ENCODE results near the gene FBXO8. TPM values are rescaled to one million over a fixed set of nuclear protein-coding genes. Genes with fewer than 3 reads are reported as not detected.
"Not testable (repeated sequence)": the region's sequence is repeated elsewhere in the genome, so short reads cannot be mapped to it uniquely, and the experiment has no call there.

FBXO8 gene
- total RNA-seq, 1 donor from 2014 or later = 17.7 TPM

DNA sequence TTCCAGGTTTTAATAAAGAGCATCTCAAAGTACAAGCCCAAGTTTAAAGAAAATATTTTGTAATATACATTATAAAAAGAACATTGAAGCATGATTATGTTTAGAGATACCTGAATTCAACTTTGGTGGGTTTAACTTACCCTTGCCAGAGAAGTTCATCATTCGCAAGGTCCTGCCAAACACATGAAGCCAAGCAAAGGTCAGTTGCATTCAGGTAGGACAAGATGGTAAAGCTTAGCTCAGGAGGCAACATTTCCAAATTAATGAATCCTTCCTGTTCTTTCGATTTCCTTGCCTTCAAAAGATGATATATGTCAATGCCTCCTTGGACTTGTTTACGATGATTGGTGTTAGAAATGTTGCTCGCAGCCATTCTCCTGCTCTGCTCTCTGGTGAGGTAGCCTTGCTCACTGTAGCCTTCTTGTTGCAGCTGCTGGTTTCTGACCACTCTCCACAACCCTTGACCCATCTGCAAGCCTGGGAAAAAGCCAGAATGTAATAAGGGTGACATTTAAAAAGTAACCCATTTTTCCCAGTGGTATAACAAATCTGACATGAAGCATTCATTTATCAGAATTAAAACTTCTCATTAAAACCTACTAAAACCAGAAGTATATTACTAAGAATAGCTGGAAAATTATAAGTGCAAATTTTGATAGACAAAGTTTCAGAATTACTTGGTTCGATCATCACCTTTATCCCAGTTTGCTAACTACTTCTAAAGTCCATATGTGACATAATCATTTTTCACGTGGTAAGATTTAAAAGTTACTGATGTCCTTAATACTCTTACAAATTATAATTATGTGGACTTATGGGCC lies 20.6 kb downstream of the FBXO8 start:
- DNase-seq (ENCODE audit: extremely low spot score, unreplicated experiment) = no peak
- TF ChIP-seq, protein P1, sequence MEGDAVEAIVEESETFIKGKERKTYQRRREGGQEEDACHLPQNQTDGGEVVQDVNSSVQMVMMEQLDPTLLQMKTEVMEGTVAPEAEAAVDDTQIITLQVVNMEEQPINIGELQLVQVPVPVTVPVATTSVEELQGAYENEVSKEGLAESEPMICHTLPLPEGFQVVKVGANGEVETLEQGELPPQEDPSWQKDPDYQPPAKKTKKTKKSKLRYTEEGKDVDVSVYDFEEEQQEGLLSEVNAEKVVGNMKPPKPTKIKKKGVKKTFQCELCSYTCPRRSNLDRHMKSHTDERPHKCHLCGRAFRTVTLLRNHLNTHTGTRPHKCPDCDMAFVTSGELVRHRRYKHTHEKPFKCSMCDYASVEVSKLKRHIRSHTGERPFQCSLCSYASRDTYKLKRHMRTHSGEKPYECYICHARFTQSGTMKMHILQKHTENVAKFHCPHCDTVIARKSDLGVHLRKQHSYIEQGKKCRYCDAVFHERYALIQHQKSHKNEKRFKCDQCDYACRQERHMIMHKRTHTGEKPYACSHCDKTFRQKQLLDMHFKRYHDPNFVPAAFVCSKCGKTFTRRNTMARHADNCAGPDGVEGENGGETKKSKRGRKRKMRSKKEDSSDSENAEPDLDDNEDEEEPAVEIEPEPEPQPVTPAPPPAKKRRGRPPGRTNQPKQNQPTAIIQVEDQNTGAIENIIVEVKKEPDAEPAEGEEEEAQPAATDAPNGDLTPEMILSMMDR (conservative IDR thresholded peaks at IDR 0.05) = no peak
- H3K27me3 Mint-ChIP-seq = no peaks in the 10 kb centered on the region
- H3K4me1 Mint-ChIP-seq (ENCODE audit: unreplicated experiment) = peaks cover 9% of the 10 kb centered on the region
- H3K27ac Mint-ChIP-seq = no peak overlapping the region
- peaks cover 3% of the 10 kb centered on the region for H3K36me3 Mint-ChIP-seq
- H3K4me3 Mint-ChIP-seq = no peak overlapping the region
- H3K9me3 Mint-ChIP-seq = no peaks in the 10 kb centered on the region

DNA sequence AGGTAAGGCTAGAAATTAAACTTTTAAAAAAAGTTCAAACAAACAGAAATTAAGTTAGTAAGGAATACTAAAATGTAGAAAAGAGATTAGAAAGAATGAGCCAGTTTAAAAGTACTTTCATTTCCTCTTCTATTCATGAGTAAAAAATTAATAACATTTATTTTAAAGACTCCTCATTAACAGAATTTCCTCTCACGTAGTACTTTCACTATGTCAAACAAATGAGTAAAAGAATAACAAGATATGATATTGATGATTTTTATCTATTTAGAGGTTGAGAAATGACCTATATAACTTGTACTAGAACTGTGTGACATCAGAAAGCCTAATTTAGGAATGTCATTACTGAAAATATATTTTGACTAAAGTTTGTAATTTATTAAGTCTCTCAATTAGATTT lies 22.0 kb downstream of the FBXO8 start:
- DNase-seq (ENCODE audit: extremely low spot score, unreplicated experiment); H3K27me3 Mint-ChIP-seq; H3K9me3 Mint-ChIP-seq: not testable (repeated sequence)

DNA sequence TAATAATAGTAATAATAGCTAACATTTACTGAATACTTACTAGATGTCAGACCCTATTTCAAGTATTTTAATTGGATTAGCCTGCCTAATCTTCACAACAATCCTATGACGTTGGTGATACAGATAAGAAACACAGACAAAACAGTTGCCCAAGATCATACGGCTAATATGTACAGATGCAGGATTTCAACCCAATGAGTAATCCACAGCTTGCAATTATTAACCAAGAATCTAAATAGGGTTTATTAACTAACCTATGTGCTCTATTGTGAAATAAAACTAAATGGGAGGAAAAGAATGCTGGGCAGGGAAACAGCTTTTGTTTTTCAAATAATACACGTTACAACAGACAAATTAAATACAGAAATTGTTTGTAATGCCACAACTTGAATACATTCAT lies 23.4 kb downstream of the FBXO8 start:
- Mint-ChIP-seq H3K9me3 (no peaks in the 10 kb centered on the region), H3K4me3 (no peak overlapping the region), H3K27ac (no peak overlapping the region), H3K36me3 (peaks cover 3% of the 10 kb centered on the region), H3K27me3 (no peaks in the 10 kb centered on the region), H3K4me1 (ENCODE audit: unreplicated experiment) (peaks cover 9% of the 10 kb centered on the region)
- DNase-seq (ENCODE audit: extremely low spot score, unreplicated experiment) = no peak
- TF ChIP-seq, protein P1 (conservative IDR thresholded peaks at IDR 0.05) = no peak

More for the DNA sequence above, 22.0 kb downstream of the FBXO8 start:
- not testable (repeated sequence) for H3K27ac Mint-ChIP-seq; H3K4me1 Mint-ChIP-seq (ENCODE audit: unreplicated experiment); H3K36me3 Mint-ChIP-seq; H3K4me3 Mint-ChIP-seq

GRCh38 chr4:174259580-174259979 lies 23.9 kb downstream of the FBXO8 start:
- H3K36me3 Mint-ChIP-seq = peaks cover 3% of the 10 kb centered on the region
- peaks cover 9% of the 10 kb centered on the region for H3K4me1 Mint-ChIP-seq (ENCODE audit: unreplicated experiment)
- no peak for DNase-seq (ENCODE audit: extremely low spot score, unreplicated experiment)
- no peak overlapping the region for H3K27ac Mint-ChIP-seq
- H3K9me3 Mint-ChIP-seq = no peaks in the 10 kb centered on the region
- TF ChIP-seq, protein P1 (conservative IDR thresholded peaks at IDR 0.05) = no peak
- H3K4me3 Mint-ChIP-seq = no peak overlapping the region
- H3K27me3 Mint-ChIP-seq = no peaks in the 10 kb centered on the region

- Mint-ChIP-seq H3K27ac (no peak overlapping the region), H3K27me3 (no peaks in the 10 kb centered on the region), H3K9me3 (no peaks in the 10 kb centered on the region), H3K4me1 (ENCODE audit: unreplicated experiment) (peaks cover 4% of the 10 kb centered on the region), H3K36me3 (no peaks in the 10 kb centered on the region), H3K4me3 (no peak overlapping the region)
- TF ChIP-seq, protein P1 (conservative IDR thresholded peaks at IDR 0.05) = no peak
- DNase-seq (ENCODE audit: extremely low spot score, unreplicated experiment) = no peak
Measured at GRCh38 chr4:174256277-174256713, 27.2 kb downstream of the FBXO8 start.

DNA sequence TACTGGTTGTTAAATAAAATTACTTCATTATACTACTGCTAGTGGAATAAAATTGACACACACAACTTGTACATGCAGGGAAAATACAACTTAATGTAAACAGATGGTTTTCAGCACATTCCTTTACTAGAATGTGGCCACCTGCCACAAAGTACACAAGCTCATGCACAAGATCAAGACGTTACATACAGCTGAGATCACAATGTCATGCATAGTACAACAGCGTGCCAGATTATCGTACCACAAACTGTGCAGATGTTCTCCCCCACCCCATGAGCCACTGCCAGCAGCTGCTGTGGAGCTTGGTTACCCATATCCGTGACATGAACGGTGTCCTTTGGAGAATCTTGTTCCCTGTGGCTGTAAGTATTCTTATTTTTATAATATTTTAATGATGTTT lies 27.7 kb downstream of the FBXO8 start:
- no peaks in the 10 kb centered on the region for H3K27me3 Mint-ChIP-seq
- H3K4me3 Mint-ChIP-seq = no peak overlapping the region
- H3K36me3 Mint-ChIP-seq = no peaks in the 10 kb centered on the region
- H3K9me3 Mint-ChIP-seq = no peaks in the 10 kb centered on the region
- TF ChIP-seq, protein P1 (conservative IDR thresholded peaks at IDR 0.05) = no peak
- peaks cover 4% of the 10 kb centered on the region for H3K4me1 Mint-ChIP-seq (ENCODE audit: unreplicated experiment)
- no peak overlapping the region for H3K27ac Mint-ChIP-seq
- no peak for DNase-seq (ENCODE audit: extremely low spot score, unreplicated experiment)

Data from type B pancreatic cell (in vitro differentiated cells).